Endothelial cell of umbilical vein (primary cell): ENCODE measurements around the gene ZIM2. TPM values are rescaled to one million over a fixed set of nuclear protein-coding genes. Genes with fewer than 3 reads are reported as not detected.

Source experiments
- BruUV-seq: library from RNA; stranded (reverse); fragments of 400-500 nt; replicated peaks from 2 replicates; lab custom pipeline; 2021; lab: Mats Ljungman, UMichigan
- CTCF ChIA-PET: fragments of 300-600, 350-600 bp; sonication (Branson Sonifier 250); formaldehyde crosslinking; loops from one replicate; lab custom pipeline; 2021; ENCODE audit warnings: antibody characterized with exemption, inconsistent platforms; lab: Charles Lee
- POLR2A ChIA-PET: fragments of 300-600, 350-600 bp; sonication (Branson Sonifier 250); formaldehyde crosslinking; loops from one replicate; lab custom pipeline; 2021; ENCODE audit warnings: antibody characterized with exemption, inconsistent platforms; lab: Charles Lee
- DNase-seq: peaks from one replicate; pipeline ENCODE4 v3.0.0-alpha.2; 2011; ENCODE audit warnings: low read depth, low spot score
- FAIRE-seq: peaks from 2 replicates; lab custom pipeline; 2011; peaks lifted over from hg19 to GRCh38; lab: Jason Lieb, UNC
- H2AFZ ChIP-seq: 2 replicates; pipeline ENCODE4 v1.6.0; 2012; ENCODE audit warnings: low read depth, low read length, control low read depth, inconsistent platforms
- H3K27ac ChIP-seq: 2 replicates; pipeline ENCODE4 v1.5.1; 2011; ENCODE audit warnings: low read depth, mild to moderate bottlenecking, control low read depth, low read length, moderate library complexity; ENCODE audit not compliant: insufficient read depth
- H3K27me3 ChIP-seq, 2 experiments: 2 replicates each; pipeline versions ENCODE4 v1.6.0 to v1.6.1; 2011; ENCODE audit warnings: low read length in 2 of 2, mixed read lengths in 1 of 2; ENCODE audit not compliant: control insufficient read depth in 2 of 2, insufficient read depth in 2 of 2
- H3K36me3 ChIP-seq, 2 experiments: 2 replicates in 1 of 2; 3 replicates in 1 of 2; pipeline ENCODE4 v1.5.1; 2011; ENCODE audit warnings: low read length in 2 of 2, mild to moderate bottlenecking in 1 of 2, moderate library complexity in 1 of 2; ENCODE audit not compliant: control insufficient read depth in 2 of 2, insufficient read depth in 2 of 2; ENCODE audit errors: extremely low read depth in 1 of 2
- H3K4me1 ChIP-seq: 3 replicates; pipeline ENCODE4 v1.5.1; 2011; ENCODE audit warnings: mild to moderate bottlenecking, low read length; ENCODE audit not compliant: control insufficient read depth, insufficient read depth; ENCODE audit errors: extremely low read depth
- H3K4me2 ChIP-seq: 2 replicates; pipeline ENCODE4 v1.6.1; 2011; ENCODE audit warnings: low read length, control low read depth, mixed read lengths; ENCODE audit not compliant: insufficient read depth
- H3K4me3 ChIP-seq, 3 experiments: fragments of 200-600 bp in 1 of 3; sonication (generic), shearing (Covaris generic) in 1 of 3; replicated peaks in 1 of 3; 2 replicates each; pipeline ENCODE4 v1.5.1; 2011 to 2016; ENCODE audit warnings: control low read depth in 3 of 3, low read length in 3 of 3, mild to moderate bottlenecking in 2 of 3, inconsistent platforms in 1 of 3, low read depth in 1 of 3, moderate library complexity in 1 of 3; ENCODE audit not compliant: insufficient read depth in 1 of 3
- H3K79me2 ChIP-seq: 2 replicates; pipeline ENCODE4 v1.6.0; 2012; ENCODE audit warnings: low read length, inconsistent platforms; ENCODE audit not compliant: control insufficient read depth, insufficient read depth
- H3K9ac ChIP-seq: replicated peaks from 2 replicates; pipeline ENCODE3; 2011; ENCODE audit warnings: low read length, control low read depth; ENCODE audit not compliant: insufficient read depth; ENCODE audit errors: extremely low read depth
- H3K9me1 ChIP-seq: replicated peaks from 3 replicates; pipeline ENCODE4 v1.6.0; 2011; ENCODE audit warnings: mild to moderate bottlenecking, low read length; ENCODE audit not compliant: control insufficient read depth, insufficient read depth; ENCODE audit errors: extremely low read depth
- H3K9me3 ChIP-seq: replicated peaks from 2 replicates; pipeline ENCODE4 v1.5.1; 2012; ENCODE audit warnings: low read length, inconsistent platforms; ENCODE audit not compliant: control insufficient read depth, insufficient read depth
- H4K20me1 ChIP-seq: replicated peaks from 2 replicates; pipeline ENCODE3; 2011; ENCODE audit warnings: mild to moderate bottlenecking, low read length; ENCODE audit not compliant: control insufficient read depth, insufficient read depth; ENCODE audit errors: extremely low read depth
- FOS ChIP-seq: IDR thresholded peaks from 2 replicates; pipeline ENCODE4 v1.6.1; 2011; ENCODE audit warnings: mild to moderate bottlenecking, low read length, moderate library complexity, borderline replicate concordance; ENCODE audit not compliant: insufficient read depth
- GATA2 ChIP-seq: IDR thresholded peaks from 2 replicates; pipeline ENCODE4 v1.7.0; 2011; ENCODE audit warnings: low read depth, mild to moderate bottlenecking, moderate library complexity, mixed read lengths, low read length; ENCODE audit not compliant: insufficient read length, insufficient read depth
- JUN ChIP-seq: IDR thresholded peaks from 2 replicates; pipeline ENCODE4 v1.6.1; 2011; ENCODE audit warnings: borderline replicate concordance, low read depth; ENCODE audit not compliant: insufficient read length, insufficient read depth
- MAX ChIP-seq: IDR thresholded peaks from 2 replicates; pipeline ENCODE4 v1.6.1; 2011; ENCODE audit not compliant: insufficient read depth, insufficient read length
- MYC ChIP-seq: IDR thresholded peaks from one replicate; pipeline ENCODE4 v1.6.1; 2011; ENCODE audit warnings: mild to moderate bottlenecking, low read depth, low read length
- POLR2A ChIP-seq: IDR thresholded peaks from 2 replicates; pipeline ENCODE4 v1.6.1; 2012; ENCODE audit warnings: low read depth, mild to moderate bottlenecking, control low read depth, low read length
- POLR2AphosphoS5 ChIP-seq: IDR thresholded peaks from 2 replicates; pipeline ENCODE4 v1.6.1; 2012; ENCODE audit warnings: low read depth, mild to moderate bottlenecking, control low read depth, low read length, moderate library complexity; ENCODE audit not compliant: insufficient read depth
- dilution Hi-C: fragments of 300-500 bp; cut with MboI; formaldehyde crosslinking; loops from one replicate; pipeline ENCODE4 v1.15.0; 2019; ENCODE audit warnings: low sequenced_read_pairs; ENCODE audit not compliant: extremely low pct_ligation_motif_present
- intact Hi-C: fragments of 100-400 bp; cut with micrococcal nuclease; formaldehyde crosslinking; loops from one replicate; pipeline ENCODE4 v1.10.0; 2022
- polyA plus RNA-seq, 4 experiments: library from polyadenylated mRNA; depleted of rRNA in 3 of 4; stranded (reverse) in 3 of 4; unstranded in 1 of 4; fragments of >200 nt; gene quantifications; 2 replicates each; pipeline versions ENCODE4 v1.2.1 to v1.2.3, GENCODE V29; 2011 to 2012; ENCODE audit warnings: missing spikeins in 1 of 4
- total RNA-seq: library from RNA; stranded (reverse); gene quantifications from 2 replicates; pipeline ENCODE4 v1.2.3, GENCODE V29; 2021

Gene ZIM2
- total and polyA plus RNA-seq, 2 donors (not counting 3 experiments of a cell fraction or from before 2014, with no cell fraction given), result not detected

GRCh38 chr19:56832352-56832928, 8.1 kb downstream of the ZIM2 start:
- dilution Hi-C loops (no loop called here), intact Hi-C loops (no loop called here)
- Histone ChIP-seq H3K9ac (no peak overlapping the region), H3K36me3 (no peaks in the 10 kb centered on the region), H2AFZ (no peak overlapping the region), H3K9me3 (peaks cover 2% of the 10 kb centered on the region), H3K4me1 (no peaks in the 10 kb centered on the region), H3K4me3 (no peak overlapping the region), H3K4me2 (no peak overlapping the region), H3K27me3 (no peaks in the 10 kb centered on the region), H3K27ac (no peak overlapping the region), H4K20me1 (no peaks in the 10 kb centered on the region), H3K79me2 (no peaks in the 10 kb centered on the region), H3K9me1 (no peaks in the 10 kb centered on the region)
- POLR2A ChIA-PET, result no interaction called here
- TF ChIP-seq POLR2AphosphoS5, result no peak
- no TSS peak for BruUV-seq
- FAIRE-seq, result no peak
- CTCF ChIA-PET, result no interaction called here
- no peak for DNase-seq

- Histone ChIP-seq H3K9me1 (no peaks in the 10 kb centered on the region), H2AFZ (no peak overlapping the region), H3K4me3 (no peak overlapping the region), H3K27ac (no peak overlapping the region), H4K20me1 (no peaks in the 10 kb centered on the region), H3K36me3 (no peaks in the 10 kb centered on the region), H3K4me2 (no peak overlapping the region), H3K27me3 (no peaks in the 10 kb centered on the region), H3K79me2 (no peaks in the 10 kb centered on the region), H3K9ac (no peak overlapping the region), H3K4me1 (no peaks in the 10 kb centered on the region), H3K9me3 (peaks cover 4% of the 10 kb centered on the region)
- ChIA-PET POLR2A (no interaction called here), CTCF (no interaction called here)
- intact Hi-C loops, result no loop called here
- DNase-seq (no peak), FAIRE-seq (no peak)
- TF ChIP-seq GATA2 (no peak), MAX (no peak), POLR2AphosphoS5 (no peak), POLR2A (no peak), MYC (no peak), JUN (no peak), FOS (no peak)
- no TSS peak for BruUV-seq
- dilution Hi-C loops, result no loop called here
Measured at GRCh38 chr19:56831255-56831654, 9.3 kb downstream of the ZIM2 start.
